ENCODE measurements around the gene TRIP13. TPM values are rescaled to one million over a fixed set of nuclear protein-coding genes. Genes with fewer than 3 reads are reported as not detected.

Gene TRIP13
- total and polyA plus RNA-seq, 9 of the 15 experiments (the other 6 are each of a cell fraction or from before 2014, with no cell fraction given): 24.1 to 116 (median 53.2) TPM

GRCh38 chr5:880816-881550, 11.7 kb upstream of the TRIP13 start (continued):
- TF ChIP-seq SRSF1 (IDR thresholded peaks at IDR 0.05; ENCODE audit: low read depth, low read length): no peak
- TF ChIP-seq SMARCE1 (IDR thresholded peaks at IDR 0.05): no peak
- TF ChIP-seq ZNF561 (CRISPR knock-in tag; conservative IDR thresholded peaks at IDR 0.05): no peak
- no peak for TF ChIP-seq MCM3 (IDR thresholded peaks at IDR 0.05)
- TF ChIP-seq MIER1 (IDR thresholded peaks at IDR 0.05; ENCODE audit: low read depth): no peak
- no peak for TF ChIP-seq ZSCAN32 (CRISPR knock-in tag; IDR thresholded peaks at IDR 0.05)

GRCh38 chr5:881551-881935, 11.1 kb upstream of the TRIP13 start:
- H4K20me1 ChIP-seq (replicated peaks; ENCODE audit: control insufficient read depth, insufficient read depth, low read length): peaks cover 22% of the 10 kb centered on the region
- in situ Hi-C loops (cut with MboI) (no loop called here), intact Hi-C loops (cut with micrococcal nuclease) (no loop called here)
- BruUV-seq (replicated peaks): no TSS peak
- peaks cover 52% of the 10 kb centered on the region for H3K79me2 ChIP-seq (ENCODE audit: control insufficient read depth, insufficient read depth, low read length)
- H3K4me3 ChIP-seq: no peak overlapping the region
- H3K36me3 ChIP-seq (ENCODE audit: control insufficient read depth, insufficient read depth, low read length): peaks cover 79% of the 10 kb centered on the region
- 94% methylated on average over 12 of the region's 12 CpGs for WGBS (ENCODE audit: insufficient coverage, low coverage, missing lambda C conversion rate)
- TF ChIP-seq PPARD (CRISPR knock-in tag; IDR thresholded peaks at IDR 0.05): no peak
- no peak for TF ChIP-seq HIVEP1 (CRISPR knock-in tag; IDR thresholded peaks at IDR 0.05)
- no peak for TF ChIP-seq ZNF165 (CRISPR knock-in tag; IDR thresholded peaks at IDR 0.05; ENCODE audit: borderline replicate concordance)
- TF ChIP-seq HDGF (IDR thresholded peaks at IDR 0.05): no peak
- no peak for TF ChIP-seq YBX1 (IDR thresholded peaks at IDR 0.05)
- TF ChIP-seq, protein P1, sequence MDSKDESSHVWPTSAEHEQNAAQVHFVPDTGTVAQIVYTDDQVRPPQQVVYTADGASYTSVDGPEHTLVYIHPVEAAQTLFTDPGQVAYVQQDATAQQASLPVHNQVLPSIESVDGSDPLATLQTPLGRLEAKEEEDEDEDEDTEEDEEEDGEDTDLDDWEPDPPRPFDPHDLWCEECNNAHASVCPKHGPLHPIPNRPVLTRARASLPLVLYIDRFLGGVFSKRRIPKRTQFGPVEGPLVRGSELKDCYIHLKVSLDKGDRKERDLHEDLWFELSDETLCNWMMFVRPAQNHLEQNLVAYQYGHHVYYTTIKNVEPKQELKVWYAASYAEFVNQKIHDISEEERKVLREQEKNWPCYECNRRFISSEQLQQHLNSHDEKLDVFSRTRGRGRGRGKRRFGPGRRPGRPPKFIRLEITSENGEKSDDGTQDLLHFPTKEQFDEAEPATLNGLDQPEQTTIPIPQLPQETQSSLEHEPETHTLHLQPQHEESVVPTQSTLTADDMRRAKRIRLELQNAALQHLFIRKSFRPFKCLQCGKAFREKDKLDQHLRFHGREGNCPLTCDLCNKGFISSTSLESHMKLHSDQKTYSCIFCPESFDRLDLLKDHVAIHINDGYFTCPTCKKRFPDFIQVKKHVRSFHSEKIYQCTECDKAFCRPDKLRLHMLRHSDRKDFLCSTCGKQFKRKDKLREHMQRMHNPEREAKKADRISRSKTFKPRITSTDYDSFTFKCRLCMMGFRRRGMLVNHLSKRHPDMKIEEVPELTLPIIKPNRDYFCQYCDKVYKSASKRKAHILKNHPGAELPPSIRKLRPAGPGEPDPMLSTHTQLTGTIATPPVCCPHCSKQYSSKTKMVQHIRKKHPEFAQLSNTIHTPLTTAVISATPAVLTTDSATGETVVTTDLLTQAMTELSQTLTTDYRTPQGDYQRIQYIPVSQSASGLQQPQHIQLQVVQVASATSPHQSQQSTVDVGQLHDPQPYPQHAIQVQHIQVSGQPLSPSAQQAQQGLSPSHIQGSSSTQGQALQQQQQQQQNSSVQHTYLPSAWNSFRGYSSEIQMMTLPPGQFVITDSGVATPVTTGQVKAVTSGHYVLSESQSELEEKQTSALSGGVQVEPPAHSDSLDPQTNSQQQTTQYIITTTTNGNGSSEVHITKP (IDR thresholded peaks at IDR 0.05; ENCODE audit: partially characterized antibody): no peak
- no peaks in the 10 kb centered on the region for H3K9me3 ChIP-seq (replicated peaks; ENCODE audit: control insufficient read depth, insufficient read depth, low read depth, low read length)
- no peak for ATAC-seq
- DNase-seq (ENCODE audit: extremely low read depth in 1 of 4, low spot score in 3 of 4): no peak
- peak overlapping the region in 1 of 2 experiments; percentile 39; a peak in 2 of 4 replicates for H3K9ac ChIP-seq (ENCODE audit: insufficient read depth in 1 of 2, low read depth in 2 of 2, low read length in 2 of 2)
- no peaks in the 10 kb centered on the region for H3K9me1 ChIP-seq (ENCODE audit: control insufficient read depth, insufficient read depth, low read length)
- FAIRE-seq: no peak
- no peak overlapping the region for H3K27ac ChIP-seq (ENCODE audit: extremely low read depth, low read depth, low read length)
- H3K4me2 ChIP-seq (ENCODE audit: insufficient read depth, low read length): no peak overlapping the region
- no peak overlapping the region for H2AFZ ChIP-seq (ENCODE audit: low read depth, low read length)
- ChIA-PET POLR2A (interaction anchor here (0.8 kb wide), 1 partner anchor 11 kb away, joined by 4 read pairs; the partner anchor contains the start of genes BRD9 and TRIP13), CTCF (ENCODE audit: low intra/inter-chr PET ratio) (no interaction called here)
- H3K4me1 ChIP-seq (replicated peaks in 1 of 2; ENCODE audit: control insufficient read depth in 2 of 2, insufficient read depth in 2 of 2, low read length in 2 of 2): peaks cover 0 to 22% of the 10 kb centered on the region in 2 experiments; a peak in 1 of 5 replicates
- H3K27me3 ChIP-seq (ENCODE audit: control insufficient read depth in 2 of 2, insufficient read depth in 2 of 2, low read length in 2 of 2): no peaks in the 10 kb centered on the region

Measured in K562 (cell line).